Measurements from ENCODE around the gene MAGI2.
"Not testable (repeated sequence)": the region's sequence is repeated elsewhere in the genome, so short reads cannot be mapped to it uniquely, and the experiment has no call there.

The MAGI2 gene

GRCh38 chr7:78565784-78566183 is 887.7 kb downstream of the MAGI2 start:
- DNase-seq (ENCODE audit: low read depth, low spot score): no peak

DNA sequence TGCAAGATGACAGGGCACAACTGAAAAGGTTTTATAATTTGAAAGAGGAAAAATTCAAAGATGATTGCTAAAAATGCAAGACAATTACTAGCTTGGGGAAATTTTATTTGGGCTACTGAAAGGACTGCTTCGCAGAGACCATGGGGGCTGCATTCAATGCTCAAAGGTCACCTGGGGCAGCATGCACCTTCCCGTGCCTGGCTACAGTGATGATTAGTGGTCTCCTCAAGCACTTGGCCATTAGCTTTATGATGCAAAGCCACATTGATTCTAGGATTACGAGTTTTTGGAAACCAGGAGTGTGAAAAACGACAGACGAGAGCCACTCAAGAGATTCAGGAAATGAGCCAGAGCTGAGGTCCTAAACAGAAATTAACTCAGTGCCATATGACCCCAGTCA is 890.3 kb downstream of the MAGI2 start:
- no peak for DNase-seq (ENCODE audit: low read depth, low spot score)

GRCh38 chr7:78562191-78562590 is 891.3 kb downstream of the MAGI2 start:
- no peak for DNase-seq (ENCODE audit: low read depth, low spot score)

GRCh38 chr7:78558566-78558965 is 894.9 kb downstream of the MAGI2 start:
- no peak for DNase-seq (ENCODE audit: low read depth, low spot score)

- no peak for DNase-seq (ENCODE audit: low read depth, low spot score)
Measured at GRCh38 chr7:78543976-78544375, 909.5 kb downstream of the MAGI2 start.

GRCh38 chr7:78542981-78543380 is 910.5 kb downstream of the MAGI2 start:
- no peak for DNase-seq (ENCODE audit: low read depth, low spot score)

- no peak for DNase-seq (ENCODE audit: low read depth, low spot score)
Measured at GRCh38 chr7:78542541-78542940, 910.9 kb downstream of the MAGI2 start.

DNA sequence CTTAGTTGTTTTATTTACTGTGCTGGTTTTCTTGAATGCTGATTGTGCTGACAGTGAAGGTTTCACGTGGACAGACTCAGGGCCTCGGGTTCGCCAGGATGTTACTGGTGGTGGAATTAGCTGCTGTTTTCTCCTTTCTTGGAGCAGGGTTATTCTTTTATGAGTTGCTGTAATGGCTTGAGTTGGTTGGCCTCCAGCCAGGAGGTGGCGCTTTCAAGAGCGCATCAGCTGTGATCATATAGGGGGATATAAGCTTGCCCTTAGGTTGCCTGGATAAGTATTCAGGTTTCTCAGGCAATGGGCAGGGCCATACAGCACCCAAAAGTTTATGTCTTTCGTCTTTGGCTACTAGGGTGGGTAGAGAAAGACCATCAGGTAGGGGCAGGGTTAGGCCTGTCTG is 913.6 kb downstream of the MAGI2 start:
- DNase-seq (ENCODE audit: low read depth, low spot score): no peak

DNA sequence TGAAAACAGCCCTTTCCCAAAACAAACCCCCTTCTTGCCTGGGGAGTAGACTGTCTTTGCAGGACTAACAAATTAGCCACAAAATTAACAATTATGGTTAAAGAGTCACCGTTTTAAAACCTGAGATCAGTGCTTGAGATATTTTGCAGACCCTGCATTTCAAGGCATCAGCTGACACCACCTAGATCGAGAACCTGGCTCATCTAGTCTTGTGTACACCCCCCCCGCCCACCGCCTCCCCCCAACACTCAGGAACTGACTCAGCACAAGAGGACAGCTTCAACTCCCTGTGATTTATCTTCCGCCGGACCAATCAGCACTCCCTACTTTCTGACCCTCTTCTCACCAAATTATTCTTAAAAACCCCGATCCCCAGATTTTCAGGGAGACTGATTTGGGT is 917.8 kb downstream of the MAGI2 start:
- DNase-seq (ENCODE audit: low read depth, low spot score): no peak

DNA sequence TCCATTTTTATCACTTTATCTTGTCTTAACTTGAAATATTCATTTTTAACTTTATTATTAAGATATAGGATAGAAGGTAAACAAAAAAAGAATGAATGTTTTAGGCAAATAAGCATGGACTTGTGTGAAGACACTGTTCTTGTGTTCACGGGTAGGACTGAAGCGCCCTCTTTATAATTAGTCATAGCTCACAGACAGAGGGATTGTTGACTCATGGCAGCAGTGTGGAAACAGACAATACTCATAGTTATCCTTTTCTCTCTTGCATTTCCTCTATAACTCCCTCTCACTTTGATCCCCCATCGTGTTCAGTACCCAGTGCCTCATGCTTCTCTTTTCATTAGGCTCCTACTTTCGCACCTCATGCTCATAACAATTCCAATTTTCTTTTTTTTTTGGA is 923.1 kb downstream of the MAGI2 start:
- DNase-seq (ENCODE audit: low read depth, low spot score): no peak

DNA sequence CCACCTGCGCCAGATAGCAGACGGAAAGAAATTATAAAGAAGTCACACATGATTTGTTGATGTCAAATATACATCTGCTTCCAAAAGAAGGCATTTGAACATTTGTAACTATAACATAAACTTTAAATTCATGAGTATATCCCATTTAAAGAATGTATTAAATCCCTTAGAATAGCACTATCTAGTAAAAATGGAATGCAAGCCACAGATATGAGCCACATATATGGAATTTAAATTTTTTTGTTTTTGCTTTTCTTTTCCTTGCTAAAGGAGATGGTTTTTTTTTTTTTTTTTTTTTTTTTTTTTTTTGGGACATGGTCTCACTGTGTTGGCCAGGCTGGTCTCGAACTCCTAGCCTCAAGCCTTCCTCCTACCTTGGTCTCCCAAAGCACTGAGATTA is 924.1 kb downstream of the MAGI2 start:
- DNase-seq (ENCODE audit: low read depth, low spot score): no peak

GRCh38 chr7:78528964-78529363 is 924.5 kb downstream of the MAGI2 start:
- no peak for DNase-seq (ENCODE audit: low read depth, low spot score)

DNA sequence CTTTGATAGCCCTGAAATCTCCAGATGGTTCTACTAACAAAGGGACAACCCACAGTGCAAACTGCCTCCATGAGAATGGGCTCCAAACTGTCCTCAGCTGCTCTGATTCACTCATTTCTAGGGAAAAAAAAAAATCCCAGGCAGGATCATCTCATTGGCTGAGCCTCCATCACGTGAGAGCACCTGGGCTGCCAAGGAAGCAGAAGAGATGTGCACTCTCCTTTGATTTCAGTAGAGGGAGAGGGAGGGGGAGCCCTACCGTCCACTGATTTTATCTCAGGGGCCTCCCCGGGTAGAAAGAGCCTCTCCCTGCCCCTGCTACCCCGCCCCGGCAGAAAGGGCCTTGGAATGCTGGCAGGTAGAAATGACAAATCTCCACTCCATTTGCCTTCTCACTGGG is 929.5 kb downstream of the MAGI2 start:
- no peak for DNase-seq (ENCODE audit: low read depth, low spot score)

GRCh38 chr7:78521961-78522360 is 931.5 kb downstream of the MAGI2 start:
- DNase-seq (ENCODE audit: low read depth, low spot score): no peak

- DNase-seq (ENCODE audit: low read depth, low spot score): no peak
Measured at GRCh38 chr7:78516450-78516849, 937.0 kb downstream of the MAGI2 start.

- DNase-seq (ENCODE audit: low read depth, low spot score): no peak
Measured at GRCh38 chr7:78514634-78515033, 938.8 kb downstream of the MAGI2 start.

DNA sequence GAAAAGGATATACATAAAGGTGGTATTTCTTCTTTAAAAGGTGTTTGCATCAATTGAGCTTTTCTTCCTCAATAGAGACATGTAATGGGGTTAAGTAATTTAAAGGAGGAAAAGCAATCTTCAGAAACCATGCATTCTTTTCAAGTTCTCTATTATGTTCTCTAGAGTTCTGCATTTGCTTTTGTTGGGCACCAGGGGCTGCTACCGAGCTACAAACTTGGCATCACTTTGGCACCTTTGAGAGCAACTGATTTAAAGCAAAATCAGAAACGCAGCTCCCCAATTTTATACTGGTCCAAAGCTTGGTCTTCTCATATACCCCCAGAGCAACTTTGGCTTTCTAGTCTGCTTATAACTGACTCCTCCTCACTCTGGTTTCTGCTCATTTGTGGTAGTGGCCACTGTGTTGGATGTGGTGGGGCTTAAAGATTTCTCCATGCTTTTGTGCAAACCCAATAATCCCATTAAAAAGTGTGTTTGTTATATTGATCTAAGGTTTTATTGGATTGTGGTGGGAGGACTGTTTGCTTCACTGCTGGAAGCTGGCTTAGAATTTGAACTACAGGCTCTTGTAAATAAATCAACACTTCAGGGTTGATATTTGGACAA is 942.8 kb downstream of the MAGI2 start:
- no peak for DNase-seq (ENCODE audit: low read depth, low spot score)

- DNase-seq (ENCODE audit: low read depth, low spot score): not testable (repeated sequence)
Measured at GRCh38 chr7:78503301-78503700, 950.2 kb downstream of the MAGI2 start.

DNA sequence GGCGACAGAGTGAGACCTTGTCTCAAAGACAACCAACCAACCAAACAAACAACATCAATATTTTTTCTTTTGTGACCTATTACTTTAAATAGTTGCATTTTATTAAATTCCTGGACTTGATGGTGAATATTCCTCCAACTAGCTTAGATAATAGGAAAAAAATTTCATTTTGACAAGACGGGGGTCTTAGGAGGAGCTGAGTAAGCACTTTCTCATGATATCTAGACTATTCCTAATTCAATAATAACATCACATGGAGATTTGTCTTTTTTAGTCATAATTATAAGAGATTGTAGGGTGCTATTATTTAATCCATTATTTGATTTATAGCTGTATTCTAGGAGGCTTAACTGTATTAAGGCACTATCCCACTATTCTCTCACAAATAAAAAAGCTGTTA is 952.4 kb downstream of the MAGI2 start:
- DNase-seq (ENCODE audit: low read depth, low spot score): no peak

- no peak for DNase-seq (ENCODE audit: low read depth, low spot score)
Measured at GRCh38 chr7:78499971-78500370, 953.5 kb downstream of the MAGI2 start.

GRCh38 chr7:78499283-78499682 is 954.2 kb downstream of the MAGI2 start:
- DNase-seq (ENCODE audit: low read depth, low spot score): no peak

GRCh38 chr7:78497728-78498427 is 955.6 kb downstream of the MAGI2 start:
- DNase-seq (ENCODE audit: low read depth, low spot score): no peak

DNA sequence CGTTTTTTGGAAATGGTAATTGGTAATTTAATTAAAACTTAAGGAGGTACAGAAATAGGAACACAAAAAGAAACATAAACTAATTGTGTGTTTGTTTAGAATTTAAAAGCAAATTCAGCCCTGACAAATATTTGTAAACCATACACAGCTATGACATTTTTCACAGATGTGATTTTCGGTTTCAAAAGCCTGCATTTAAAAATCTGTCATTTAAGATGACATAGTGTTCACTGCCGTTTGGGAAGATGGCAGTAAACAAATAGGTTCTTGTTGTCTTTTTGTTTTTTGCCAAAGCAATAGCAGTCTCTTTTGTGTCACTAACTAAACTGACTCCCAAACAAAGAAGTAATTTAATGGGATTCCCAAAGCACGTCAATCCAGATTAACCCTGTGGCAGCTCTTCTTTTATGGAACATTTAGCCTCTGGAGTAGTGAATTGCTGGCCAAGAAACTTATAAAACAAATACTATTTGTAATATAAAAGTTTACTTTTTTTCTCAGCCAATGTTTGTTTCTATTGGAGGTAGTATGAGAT is 957.3 kb downstream of the MAGI2 start:
- DNase-seq (ENCODE audit: low read depth, low spot score): no peak

Data from activated CD4-positive, CD25-positive, alpha-beta regulatory T cell treated with anti-CD3 and anti-CD28 coated beads, Interleukin-2, amount 50 U/mL, for 16 hours (primary cell).